ENCODE measurements around the gene ADAMTS19.

GRCh38 chr5:129629575-129629974 is 169.5 kb downstream of the ADAMTS19 start:
- TF ChIP-seq POLR2A (IDR thresholded peaks at IDR 0.05; ENCODE audit: low read depth, low read length) = no peak
- TF ChIP-seq POLR2AphosphoS5 (IDR thresholded peaks at IDR 0.05; ENCODE audit: low read depth, low read length) = no peak
- no peak for TF ChIP-seq TAF1 (IDR thresholded peaks at IDR 0.05; ENCODE audit: borderline replicate concordance, low read depth, low read length)

Data from GM12892 (cell line).